SK-N-MC (cell line): ENCODE data around the gene MAGI2.

Source experiments
- EZH2 ChIP-seq: fragments of 200-600 bp; sonication (generic); IDR thresholded peaks from one replicate; pipeline ENCODE4 v1.6.1; 2017; ENCODE audit warnings: antibody characterized with exemption
- POLR2AphosphoS5 ChIP-seq: IDR thresholded peaks from 2 replicates; pipeline ENCODE4 v1.6.1; 2012; ENCODE audit warnings: mild to moderate bottlenecking, low read depth, low read length, borderline replicate concordance

GRCh38 chr7:79046061-79046460 is 407.4 kb downstream of the MAGI2 start:
- no peak for TF ChIP-seq POLR2AphosphoS5
- TF ChIP-seq EZH2 = no peak
